HFF-Myc (cell line): ENCODE results near the gene SLC38A8.

Experiments
- DNase-seq: peaks from one replicate; pipeline ENCODE4 v3.0.0-alpha.2; 2011; ENCODE audit warnings: low read depth; ENCODE audit errors: extremely low read depth
- H3K4me3 ChIP-seq: replicated peaks from 2 replicates; pipeline ENCODE4 v1.5.1; 2011; ENCODE audit warnings: low read depth, mild to moderate bottlenecking, control low read depth, low read length
- TF ChIP-seq, protein P1 (sequence below): IDR thresholded peaks from 2 replicates; pipeline ENCODE4 v1.5.1; 2012; ENCODE audit warnings: mild to moderate bottlenecking, low read depth, low read length, control low read depth; ENCODE audit errors: missing control alignments

Gene SLC38A8

DNA sequence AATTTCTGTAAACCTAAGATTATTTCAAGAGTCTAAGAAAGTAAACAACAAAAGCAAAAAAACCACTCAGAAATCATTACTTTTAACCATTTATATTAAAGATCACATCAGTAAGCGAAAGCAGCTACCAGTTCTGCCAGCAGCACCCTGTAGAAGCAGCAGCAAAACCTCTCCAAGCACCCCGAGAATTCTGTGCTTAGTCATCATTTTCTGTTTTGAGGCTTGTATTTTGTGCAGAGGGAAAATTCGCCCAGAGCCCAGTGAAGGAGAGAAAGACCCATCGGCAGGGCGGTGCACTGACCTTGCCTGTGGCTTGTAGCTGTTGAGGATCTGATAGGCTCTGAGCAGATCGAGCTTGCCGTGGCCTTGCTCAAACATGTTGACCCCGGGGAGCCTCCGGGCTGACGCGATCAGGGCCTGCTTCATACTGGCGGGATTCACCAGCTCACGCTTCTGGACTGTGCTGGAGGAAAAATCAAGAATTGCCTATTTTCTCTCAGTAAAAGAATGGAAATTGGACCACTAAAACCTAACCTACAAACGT, 38.9 kb upstream of the SLC38A8 start:
- TF ChIP-seq, protein P1, sequence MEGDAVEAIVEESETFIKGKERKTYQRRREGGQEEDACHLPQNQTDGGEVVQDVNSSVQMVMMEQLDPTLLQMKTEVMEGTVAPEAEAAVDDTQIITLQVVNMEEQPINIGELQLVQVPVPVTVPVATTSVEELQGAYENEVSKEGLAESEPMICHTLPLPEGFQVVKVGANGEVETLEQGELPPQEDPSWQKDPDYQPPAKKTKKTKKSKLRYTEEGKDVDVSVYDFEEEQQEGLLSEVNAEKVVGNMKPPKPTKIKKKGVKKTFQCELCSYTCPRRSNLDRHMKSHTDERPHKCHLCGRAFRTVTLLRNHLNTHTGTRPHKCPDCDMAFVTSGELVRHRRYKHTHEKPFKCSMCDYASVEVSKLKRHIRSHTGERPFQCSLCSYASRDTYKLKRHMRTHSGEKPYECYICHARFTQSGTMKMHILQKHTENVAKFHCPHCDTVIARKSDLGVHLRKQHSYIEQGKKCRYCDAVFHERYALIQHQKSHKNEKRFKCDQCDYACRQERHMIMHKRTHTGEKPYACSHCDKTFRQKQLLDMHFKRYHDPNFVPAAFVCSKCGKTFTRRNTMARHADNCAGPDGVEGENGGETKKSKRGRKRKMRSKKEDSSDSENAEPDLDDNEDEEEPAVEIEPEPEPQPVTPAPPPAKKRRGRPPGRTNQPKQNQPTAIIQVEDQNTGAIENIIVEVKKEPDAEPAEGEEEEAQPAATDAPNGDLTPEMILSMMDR: no peak
- H3K4me3 ChIP-seq: no peak overlapping the region
- no peak for DNase-seq

DNA sequence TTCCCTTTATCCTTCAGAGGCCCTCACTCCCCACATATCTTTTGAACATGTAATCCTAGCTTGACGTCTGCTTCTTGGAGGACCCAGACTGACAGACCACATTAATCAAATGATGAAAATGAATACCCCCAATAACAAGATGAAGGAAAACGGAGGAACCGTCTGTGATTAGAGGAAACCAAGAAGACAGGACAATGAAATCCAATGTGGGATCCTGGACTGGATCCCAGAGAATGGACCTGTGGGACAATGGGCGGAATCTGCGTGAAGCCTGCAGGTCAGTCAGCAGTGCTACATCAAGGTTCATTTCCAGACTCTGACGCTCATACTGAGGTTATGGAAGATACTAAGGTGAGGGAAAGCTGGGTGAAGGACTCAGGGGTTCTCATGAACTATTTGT, 38.2 kb upstream of the SLC38A8 start:
- H3K4me3 ChIP-seq: no peak overlapping the region
- DNase-seq: no peak
- TF ChIP-seq, protein P1: no peak

DNA sequence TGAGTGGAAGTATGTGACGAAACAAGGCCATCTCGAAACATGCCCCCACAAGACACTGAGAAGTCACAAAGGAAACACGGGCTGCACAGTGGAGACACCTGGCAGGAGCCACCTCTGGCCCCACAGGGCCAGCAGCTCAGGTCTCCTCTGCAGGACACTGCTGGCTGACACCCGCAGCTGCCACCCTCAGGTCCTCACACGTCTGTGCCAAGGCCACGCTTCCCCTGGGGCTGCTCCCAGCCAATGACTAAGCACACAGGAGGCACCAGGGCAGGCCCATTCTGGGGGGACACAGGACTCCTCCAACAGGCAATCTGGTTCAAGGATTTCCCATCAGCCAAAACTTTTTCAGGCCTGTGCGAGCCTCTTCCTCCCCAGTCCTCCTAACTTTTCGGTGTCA, 37.8 kb upstream of the SLC38A8 start:
- TF ChIP-seq, protein P1: no peak
- DNase-seq: no peak
- H3K4me3 ChIP-seq: no peak overlapping the region

DNA sequence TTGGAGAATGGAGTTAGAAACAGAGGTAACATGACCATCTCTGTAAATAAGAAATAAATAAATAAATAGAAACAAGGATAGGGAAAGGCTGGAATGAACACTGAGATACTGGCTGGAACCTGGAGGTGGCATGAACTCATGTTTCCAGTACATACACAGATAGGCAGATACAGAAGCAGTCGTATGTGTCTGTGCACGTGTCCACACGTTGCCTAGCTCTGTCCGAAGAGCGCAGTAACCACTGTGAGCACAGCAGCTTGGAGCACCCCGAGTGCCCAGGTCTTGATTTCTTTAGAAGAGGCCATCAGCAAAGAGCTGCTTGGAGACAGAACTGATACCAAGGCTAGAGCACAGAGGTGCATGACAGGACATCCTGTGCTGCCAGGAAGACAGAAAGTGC, 37.1 kb upstream of the SLC38A8 start:
- DNase-seq: no peak
- no peak overlapping the region for H3K4me3 ChIP-seq
- TF ChIP-seq, protein P1: no peak

DNA sequence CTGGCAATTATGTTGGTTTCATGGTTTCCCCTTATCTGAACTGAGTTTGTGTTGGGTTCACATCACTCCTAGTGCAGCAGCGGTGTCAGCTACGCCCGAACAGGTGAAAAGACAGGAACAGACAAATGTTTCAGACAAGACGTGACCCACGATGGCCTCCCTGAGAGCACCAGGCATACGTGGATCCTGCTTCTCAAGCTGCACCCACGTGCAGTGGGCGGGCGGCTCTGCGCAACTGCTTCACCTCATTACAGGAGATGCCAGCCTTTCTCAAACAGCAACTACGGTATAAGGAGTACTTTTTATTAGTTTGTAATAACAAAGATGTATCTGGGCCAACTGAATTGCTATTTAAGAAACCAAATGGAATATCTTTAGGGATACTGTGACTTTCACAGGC, 32.8 kb upstream of the SLC38A8 start:
- no peak overlapping the region for H3K4me3 ChIP-seq
- no peak for DNase-seq
- TF ChIP-seq, protein P1: no peak

DNA sequence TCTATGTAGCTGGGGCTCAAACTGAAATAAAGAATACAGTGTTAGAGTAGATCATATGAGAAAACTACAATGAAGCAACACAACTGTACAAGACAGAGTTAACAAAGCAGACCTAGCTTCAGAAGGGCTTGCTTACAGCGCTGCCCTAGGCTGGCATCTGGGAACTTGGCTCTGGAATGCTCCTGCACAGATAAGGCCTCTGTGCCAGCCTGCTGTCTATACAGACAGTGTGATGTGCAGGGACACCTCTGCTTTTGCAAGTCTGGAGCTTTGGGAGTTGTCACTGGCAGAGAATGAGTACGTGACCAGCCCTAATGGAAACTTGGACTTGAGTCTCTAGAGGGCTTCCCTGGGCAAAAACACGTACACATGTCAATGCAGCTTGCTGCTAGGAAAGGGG, 32.1 kb upstream of the SLC38A8 start:
- TF ChIP-seq, protein P1: no peak
- no peak overlapping the region for H3K4me3 ChIP-seq
- no peak for DNase-seq

DNA sequence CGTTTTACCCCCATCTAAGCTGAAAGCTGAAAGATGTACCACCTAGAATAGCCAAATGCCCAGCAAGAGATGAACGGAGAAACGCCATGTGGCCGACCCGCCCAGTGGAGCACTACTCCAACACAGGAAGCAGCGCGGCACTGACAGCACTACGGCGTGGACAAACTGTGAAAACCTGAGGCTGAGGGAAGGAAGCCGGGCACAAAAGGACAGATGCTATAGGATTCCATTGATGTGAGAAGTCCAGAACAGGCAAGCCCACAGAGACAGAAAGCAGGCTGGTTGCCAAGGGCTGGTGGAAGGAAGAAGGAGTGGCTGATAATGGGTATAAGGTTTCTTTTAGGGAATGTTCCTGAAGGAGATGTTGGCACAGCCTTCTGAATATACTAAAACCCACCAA, 29.4 kb upstream of the SLC38A8 start:
- TF ChIP-seq, protein P1: no peak
- no peak overlapping the region for H3K4me3 ChIP-seq
- DNase-seq: no peak
